Occipital lobe (tissue), 2 donors: ENCODE data around the gene MDGA2. TPM values are rescaled to one million over a fixed set of nuclear protein-coding genes. Genes with fewer than 3 reads are reported as not detected.

Experiments used
- DNase-seq: peaks from one replicate; lab custom pipeline; 2025; lab: John Stamatoyannopoulos, UW
- total RNA-seq: library from RNA; depleted of rRNA; stranded (reverse); fragments of >200 nt; gene quantifications from one replicate; pipeline ENCODE4 v1.2.3, GENCODE V29; 2014

MDGA2 gene
- total RNA-seq, 1 donor from 2014 or later = 61.9 TPM

GRCh38 chr14:47150267-47150666 lies 525.1 kb downstream of the MDGA2 start:
- no peak for DNase-seq

DNA sequence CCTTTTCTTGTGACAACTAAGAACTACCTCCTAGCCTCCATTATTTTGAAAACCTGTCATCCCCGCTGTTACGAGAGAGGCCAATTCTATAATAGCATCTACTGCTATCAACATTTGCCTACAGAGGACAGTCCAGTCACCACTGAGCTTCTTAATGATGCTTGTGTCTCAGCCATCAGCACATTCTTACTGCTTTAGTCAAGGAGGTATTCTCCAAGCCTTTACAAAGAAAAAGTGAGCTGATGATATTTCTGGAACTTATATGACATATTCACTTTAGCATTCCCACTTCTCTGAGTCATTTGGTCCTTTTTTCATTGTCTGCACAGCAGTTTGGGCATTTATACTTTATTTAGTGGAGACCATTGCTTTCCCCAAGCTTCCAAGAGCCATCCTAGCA lies 526.1 kb downstream of the MDGA2 start:
- no peak for DNase-seq

DNA sequence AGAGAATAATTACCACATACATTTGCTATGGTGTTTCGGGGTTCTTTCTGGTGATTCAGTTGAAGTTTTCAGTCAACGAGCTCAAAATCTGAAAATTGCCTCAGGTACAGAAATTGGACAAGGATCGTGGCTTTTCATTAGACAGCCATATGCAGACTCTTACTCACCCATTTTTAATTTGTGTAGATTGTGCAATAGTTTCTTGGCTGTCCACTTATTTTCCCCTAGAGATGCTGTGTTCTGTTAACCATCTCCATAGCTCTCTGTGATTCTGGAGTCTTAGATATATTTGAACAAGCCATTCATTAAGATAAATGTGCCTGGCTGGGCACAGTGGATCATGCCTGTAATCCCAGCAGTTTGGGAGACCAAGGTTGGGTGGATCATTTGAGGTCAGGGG lies 526.7 kb downstream of the MDGA2 start:
- no peak for DNase-seq

- no peak for DNase-seq
Measured at GRCh38 chr14:47120645-47121044, 554.8 kb downstream of the MDGA2 start.

DNA sequence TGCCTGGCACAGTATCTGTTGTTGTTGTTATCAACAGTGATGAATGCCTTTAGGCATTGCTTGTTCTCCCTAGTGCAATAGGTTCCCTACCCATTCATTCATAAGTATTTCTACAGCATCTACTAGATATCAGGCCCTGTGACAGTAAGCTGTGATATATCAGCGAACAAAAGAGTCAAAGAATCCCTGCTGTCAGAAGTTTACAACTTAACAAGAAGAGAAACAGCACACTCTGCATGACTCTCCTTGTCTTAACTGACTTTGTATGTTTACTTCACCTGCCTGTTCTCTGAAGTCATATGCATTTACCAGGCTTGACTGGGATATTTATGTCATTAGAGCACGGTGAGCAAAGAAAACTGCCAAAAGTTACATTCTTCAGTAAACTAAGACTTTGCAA lies 571.6 kb downstream of the MDGA2 start:
- DNase-seq = no peak

GRCh38 chr14:47102472-47102871 lies 572.9 kb downstream of the MDGA2 start:
- no peak for DNase-seq

GRCh38 chr14:47085678-47086077 lies 589.7 kb downstream of the MDGA2 start:
- no peak for DNase-seq

DNA sequence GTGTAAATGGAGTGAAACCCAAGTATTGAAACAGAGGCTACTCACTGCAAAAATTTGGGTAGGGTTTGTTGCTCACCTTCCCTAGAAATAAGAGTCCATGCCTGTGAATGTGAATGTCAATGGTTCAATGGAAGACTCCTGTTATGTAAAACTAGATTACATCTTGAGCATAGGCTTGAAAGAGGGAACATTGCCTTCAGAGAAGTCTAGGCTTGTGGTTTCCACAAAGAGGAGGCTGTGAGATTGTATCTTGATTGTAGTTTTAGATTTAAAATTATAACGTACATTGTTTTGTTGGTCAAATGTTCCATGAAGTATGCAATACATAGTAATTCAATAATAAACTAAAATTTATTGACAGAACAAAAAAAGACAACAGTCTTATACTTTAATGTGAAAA lies 610.1 kb downstream of the MDGA2 start:
- DNase-seq = no peak

DNA sequence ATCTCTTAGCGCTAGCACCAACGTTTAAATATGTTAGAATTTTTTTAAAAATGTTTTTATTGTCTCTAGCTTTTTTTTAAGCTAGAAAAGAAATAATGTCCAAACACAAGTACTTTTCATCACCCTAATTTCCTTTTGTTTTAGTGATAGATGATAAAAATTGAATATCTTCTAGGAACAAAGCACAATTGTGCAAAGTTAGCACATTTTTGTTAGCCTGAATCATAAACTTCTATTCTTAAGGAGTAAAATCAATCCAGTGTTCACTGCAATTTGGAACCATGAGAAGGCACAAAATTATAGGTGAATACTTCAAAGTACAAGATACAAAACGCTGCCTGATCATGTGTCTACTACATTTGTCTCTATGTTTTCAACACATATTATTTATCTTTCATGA lies 615.4 kb downstream of the MDGA2 start:
- DNase-seq = no peak

- no peak for DNase-seq
Measured at GRCh38 chr14:47057364-47057763, 618.0 kb downstream of the MDGA2 start.

DNA sequence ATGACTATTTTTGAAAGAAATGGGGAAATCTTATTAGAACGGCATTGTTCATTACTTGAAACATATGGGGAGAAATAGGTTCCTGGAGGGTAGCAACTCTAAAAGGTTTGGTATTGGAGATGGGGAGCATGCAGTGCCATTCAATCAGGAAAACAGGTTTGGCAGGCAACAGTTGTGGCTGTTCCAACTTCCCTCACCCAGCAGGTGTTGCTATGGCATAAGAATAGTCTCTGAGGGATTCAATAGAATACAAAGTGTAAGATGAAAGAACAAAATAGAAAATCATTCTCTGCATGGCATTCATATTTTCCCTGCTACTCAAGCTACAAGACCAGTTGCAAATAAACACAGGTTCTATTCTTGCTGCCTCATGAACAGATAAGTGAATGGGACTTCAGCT lies 630.6 kb downstream of the MDGA2 start:
- DNase-seq = no peak

GRCh38 chr14:47040550-47040949 lies 634.9 kb downstream of the MDGA2 start:
- DNase-seq = no peak

DNA sequence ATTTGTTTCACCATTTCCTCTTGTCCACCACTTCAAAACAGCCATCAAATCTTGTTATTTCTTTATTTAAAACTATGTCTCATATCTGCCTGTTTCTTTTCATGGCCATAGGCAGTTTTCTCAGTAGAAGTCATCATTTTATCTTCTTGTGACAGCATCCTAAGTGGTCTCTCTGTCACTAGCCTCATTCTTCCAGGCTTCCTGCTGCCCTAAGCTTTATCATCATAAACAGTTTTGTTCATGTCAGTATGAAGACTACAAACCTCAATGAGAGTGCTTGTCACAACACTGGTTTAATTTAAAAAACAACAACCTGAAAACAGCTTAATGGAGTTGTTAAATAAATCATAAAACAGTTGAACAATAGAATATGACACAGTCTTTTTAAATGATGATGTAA lies 636.1 kb downstream of the MDGA2 start:
- no peak for DNase-seq

DNA sequence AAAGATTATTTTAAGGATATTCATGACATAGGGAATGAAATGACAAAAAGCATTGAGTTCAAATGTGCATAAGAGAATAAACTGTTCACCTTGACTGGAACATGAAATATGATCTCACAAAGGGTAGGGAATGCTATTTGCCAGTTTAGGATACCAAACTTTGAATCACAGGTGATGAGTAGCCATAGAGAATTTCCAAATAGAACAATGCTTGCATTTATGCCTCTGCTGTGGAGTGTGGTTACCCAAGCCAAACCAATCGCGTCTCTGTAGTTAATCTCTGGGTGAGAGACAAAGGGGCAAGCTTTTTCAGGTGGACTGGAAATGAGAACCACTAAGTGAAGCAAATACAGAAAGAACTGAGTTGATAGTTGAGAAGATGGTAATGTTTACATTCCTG lies 652.7 kb downstream of the MDGA2 start:
- DNase-seq = no peak

- DNase-seq = no peak
Measured at GRCh38 chr14:47020500-47020899, 654.9 kb downstream of the MDGA2 start.

DNA sequence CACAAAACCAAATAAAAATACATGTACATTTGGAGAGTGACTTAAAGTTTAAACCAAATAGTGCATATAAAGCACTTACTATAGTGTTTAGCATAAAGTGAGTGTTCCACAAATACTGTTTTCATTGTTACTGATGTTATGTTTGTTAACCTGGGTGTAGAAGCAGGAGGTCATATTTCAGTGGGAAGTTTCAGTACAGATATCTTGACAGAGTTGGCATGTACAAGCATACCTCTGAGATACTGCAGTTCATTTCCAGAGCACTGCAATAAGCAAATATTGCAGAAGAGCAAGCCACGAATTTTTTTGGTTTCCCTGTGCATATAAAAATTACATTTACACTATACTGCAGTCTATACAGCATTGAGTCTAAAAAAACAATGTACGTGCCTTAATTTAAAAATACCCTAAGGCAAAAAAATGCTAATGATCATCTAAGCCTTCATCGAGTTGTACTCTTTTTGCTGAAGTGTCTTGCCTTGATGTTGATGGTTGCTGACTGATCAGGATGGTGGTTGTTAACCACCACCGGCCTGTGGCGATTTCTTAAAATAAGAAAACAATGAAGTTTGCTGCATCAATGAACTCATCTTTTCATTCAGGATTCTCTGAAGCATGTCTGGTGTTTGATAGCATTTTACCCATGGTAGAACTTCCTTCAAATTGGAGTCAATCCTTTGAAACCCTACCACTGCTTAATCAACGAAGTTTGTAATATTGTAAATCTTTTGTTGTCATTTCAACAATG lies 662.7 kb downstream of the MDGA2 start:
- no peak for DNase-seq

DNA sequence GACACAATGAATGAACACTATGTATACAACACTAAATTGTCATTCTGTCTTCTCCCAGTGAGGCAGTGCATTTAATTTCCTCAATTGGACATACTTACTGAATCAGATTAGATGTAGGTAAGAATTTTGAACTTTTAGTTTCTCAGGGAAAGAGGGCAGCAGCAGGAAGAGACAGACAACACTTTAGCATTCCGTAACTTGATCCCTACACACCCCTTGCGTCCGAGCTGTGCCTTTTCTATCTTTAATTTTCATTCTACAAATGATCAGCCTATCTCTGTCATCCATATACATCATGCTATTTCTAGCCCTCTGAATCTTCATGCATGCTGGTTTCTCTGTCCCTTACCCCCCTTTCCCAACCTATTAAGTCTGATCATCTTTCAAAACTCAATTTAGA lies 665.8 kb downstream of the MDGA2 start:
- no peak for DNase-seq

DNA sequence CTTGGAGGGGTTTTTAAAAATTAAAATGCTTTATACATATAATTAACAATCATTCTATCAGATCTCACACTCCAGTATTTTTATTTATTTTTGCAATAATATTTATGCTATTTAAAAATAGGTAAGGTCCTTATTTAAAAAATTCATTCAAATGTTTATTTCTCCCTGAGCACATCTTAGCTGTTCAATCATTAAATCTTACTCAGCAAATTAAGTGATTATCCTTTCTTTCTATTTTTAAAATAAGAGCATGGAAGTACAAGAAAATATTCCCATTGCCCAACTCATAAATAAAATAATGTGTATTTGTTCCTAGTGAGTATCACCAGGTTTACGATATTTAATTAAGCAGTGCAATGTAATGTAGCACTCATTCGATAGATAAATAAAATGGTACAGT lies 666.7 kb downstream of the MDGA2 start:
- DNase-seq = no peak

DNA sequence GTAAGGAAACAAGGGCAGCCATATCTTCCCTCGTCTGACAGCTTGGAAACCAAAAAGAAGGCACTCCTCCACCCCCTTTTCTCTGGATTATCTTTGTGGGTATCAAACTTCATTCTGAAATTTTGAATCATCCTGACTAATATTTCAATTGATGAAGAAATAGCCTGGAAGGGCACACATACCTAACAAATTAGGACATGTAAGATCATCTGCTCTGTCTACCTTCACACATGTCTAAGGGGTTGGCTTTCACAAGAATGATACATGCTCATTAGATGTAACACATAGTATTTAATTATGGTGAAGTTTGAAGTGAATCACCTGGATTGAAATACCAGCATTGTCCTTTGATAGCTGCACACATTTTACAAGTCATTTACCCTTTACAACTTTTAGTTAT lies 675.7 kb downstream of the MDGA2 start:
- DNase-seq = no peak

DNA sequence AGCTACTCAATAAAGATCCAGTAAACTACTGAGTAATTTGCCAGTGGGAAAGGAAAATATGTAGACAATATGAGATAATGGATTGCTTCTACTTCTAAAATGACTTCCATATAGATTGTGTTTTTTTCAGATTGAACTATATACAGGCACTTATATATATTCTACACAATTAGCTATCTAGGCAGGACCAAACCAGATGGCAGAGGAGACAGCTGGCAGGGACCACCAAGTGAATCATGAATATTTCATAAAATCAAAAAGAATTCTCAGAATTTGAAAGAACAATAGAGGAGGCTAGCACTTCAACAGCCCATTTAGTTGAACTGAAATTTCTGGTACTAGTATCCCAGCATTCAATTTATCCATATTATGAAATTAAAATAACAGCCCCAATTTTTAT lies 685.8 kb downstream of the MDGA2 start:
- DNase-seq = no peak

- DNase-seq = no peak
Measured at GRCh38 chr14:46988312-46988711, 687.1 kb downstream of the MDGA2 start.

DNA sequence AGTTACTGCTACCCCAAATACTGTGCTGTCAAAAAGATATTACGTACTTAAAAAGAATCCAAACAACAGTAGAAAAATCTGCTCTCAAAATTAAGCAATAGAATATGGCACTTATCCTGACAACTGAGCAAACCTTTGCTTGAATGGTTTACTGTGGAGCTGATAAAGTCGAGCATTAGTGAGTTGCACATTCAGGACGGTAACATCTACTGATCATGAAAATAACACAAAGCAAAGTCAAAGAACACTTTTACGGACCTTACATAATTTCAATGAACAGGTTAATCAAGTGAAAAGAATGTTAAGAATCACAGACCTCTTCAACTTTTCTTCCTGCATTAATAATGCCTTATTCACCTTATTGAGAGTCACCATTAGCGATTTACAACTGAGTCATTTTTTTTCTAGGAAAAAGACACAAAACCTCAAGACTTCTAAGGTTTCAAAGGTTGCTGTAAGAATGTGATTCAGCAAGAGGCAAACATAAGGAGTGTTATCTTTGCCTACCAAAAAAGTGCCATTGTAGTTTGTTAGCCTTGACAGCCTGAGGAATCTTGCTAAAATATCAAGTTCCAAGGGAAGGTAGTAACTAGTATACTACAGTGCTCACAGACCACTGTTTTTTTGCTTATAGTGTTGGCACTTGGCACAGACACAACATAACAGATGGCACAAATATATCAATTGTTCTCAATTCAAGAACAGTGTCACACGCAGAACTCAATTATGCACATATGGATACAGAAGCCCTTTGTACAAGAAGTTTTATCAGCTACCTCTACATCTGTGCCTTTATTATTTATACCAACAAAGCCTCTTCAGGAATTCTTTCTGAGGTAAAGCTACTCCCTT lies 689.6 kb downstream of the MDGA2 start:
- DNase-seq = no peak

DNA sequence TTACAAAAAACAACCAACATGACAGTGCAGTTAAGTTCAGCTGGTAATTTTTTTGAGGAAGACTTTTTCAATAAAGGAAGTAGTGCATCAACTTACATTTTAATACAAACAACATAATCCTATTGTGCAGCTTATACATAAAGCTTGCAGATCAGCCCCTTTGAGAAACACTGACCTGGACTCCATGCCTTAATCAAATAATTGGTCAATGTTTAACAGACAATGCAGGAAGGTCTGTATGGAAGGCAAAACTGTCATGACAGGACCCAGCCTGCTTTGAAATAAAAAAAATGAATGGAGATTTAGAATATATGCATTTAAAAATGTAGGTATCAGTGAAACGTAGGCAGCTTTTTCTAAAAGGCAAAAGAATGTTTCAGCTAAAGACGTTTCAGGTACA lies 702.1 kb downstream of the MDGA2 start:
- no peak for DNase-seq
